IPS-18a (cell line): ENCODE measurements around the gene CRNN.

Experiments
- H3K27ac ChIP-seq: one replicate; pipeline ENCODE4 v1.5.1; 2013; ENCODE audit warnings: low read length
- H3K27me3 ChIP-seq: one replicate; pipeline ENCODE4 v1.6.1; 2013; ENCODE audit warnings: mild to moderate bottlenecking, low read length; ENCODE audit not compliant: control insufficient read depth, insufficient read depth
- H3K36me3 ChIP-seq: one replicate; pipeline ENCODE4 v1.6.1; 2013; ENCODE audit warnings: low read depth, low read length; ENCODE audit not compliant: control insufficient read depth
- H3K4me1 ChIP-seq: one replicate; pipeline ENCODE4 v1.6.1; 2013; ENCODE audit warnings: low read depth, low read length; ENCODE audit not compliant: control insufficient read depth
- H3K4me3 ChIP-seq: one replicate; pipeline ENCODE4 v1.5.1; 2013; ENCODE audit warnings: low read length
- H3K9ac ChIP-seq: one replicate; pipeline ENCODE4 v1.6.1; 2013; ENCODE audit warnings: mild to moderate bottlenecking, low read length, moderate library complexity
- H3K9me3 ChIP-seq: one replicate; pipeline ENCODE4 v1.6.1; 2013; ENCODE audit warnings: low read depth, low read length; ENCODE audit not compliant: control insufficient read depth

The CRNN gene

DNA sequence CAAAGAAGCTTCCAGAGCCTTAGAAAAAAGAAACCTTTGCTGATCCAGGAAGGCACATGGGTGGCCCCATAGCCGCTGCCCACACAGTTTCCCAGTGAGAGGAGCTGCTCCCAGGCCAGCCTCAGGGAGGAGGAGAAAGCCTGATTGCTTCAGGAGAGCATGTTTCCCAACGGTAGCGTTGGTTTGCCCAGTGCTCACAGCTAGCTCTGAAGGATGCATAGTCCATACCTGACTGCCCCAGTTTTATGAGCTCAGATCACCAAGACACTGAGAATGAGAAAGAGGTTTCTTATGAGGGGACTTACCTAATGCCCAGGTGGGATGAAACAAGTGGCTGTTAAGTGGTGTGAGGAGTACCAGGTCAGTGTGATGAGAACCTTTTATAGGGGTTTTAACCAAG is at the start of gene CRNN:
Gene CRNN (minus strand): TSS at position 355 of the 400 bp plus-strand sequence. CDS start 2,030 bp downstream, outside the sequence.
- no peak within 1 kb of the TSS for H3K27ac ChIP-seq
- H3K4me3 ChIP-seq, result no peak within 1 kb of the TSS
- no peaks in the 10 kb centered on the region for H3K4me1 ChIP-seq
- H3K27me3 ChIP-seq, result no peaks in the 10 kb centered on the region
- peaks cover 75% of the 10 kb centered on the region for H3K9me3 ChIP-seq
- H3K36me3 ChIP-seq, result no peaks in the 10 kb centered on the region
- H3K9ac ChIP-seq, result no peak within 1 kb of the TSS

DNA sequence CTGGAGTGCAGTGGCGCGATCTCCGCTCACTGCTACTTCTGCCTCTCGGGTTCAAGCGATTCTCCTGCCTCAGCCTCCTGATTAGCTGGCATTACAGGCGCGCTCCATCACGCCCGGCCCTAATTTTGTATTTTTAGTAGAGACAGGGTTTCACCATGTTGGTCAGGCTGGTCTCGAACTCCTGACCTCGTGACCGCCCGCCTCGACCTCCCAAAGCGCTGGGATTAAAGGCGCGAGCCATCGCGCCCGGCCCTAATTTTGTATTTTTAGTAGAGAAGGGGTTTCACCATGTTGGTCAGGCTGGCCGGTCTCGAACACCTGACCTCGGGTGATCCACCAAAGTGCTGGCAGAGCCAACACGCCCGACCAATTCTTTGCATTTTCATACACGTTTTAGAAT is 48.6 kb upstream of the CRNN start:
- H3K9ac ChIP-seq, result no peak overlapping the region

GRCh38 chr1:152461544-152461943 is 47.5 kb upstream of the CRNN start:
- no peak overlapping the region for H3K9ac ChIP-seq
- H3K27ac ChIP-seq, result no peak overlapping the region
- H3K36me3 ChIP-seq, result no peaks in the 10 kb centered on the region
- H3K4me1 ChIP-seq, result no peaks in the 10 kb centered on the region
- H3K27me3 ChIP-seq, result no peaks in the 10 kb centered on the region
- H3K9me3 ChIP-seq, result peaks cover 47% of the 10 kb centered on the region
- no peak overlapping the region for H3K4me3 ChIP-seq

More for the DNA sequence above, 48.6 kb upstream of the CRNN start:
- peaks cover 42% of the 10 kb centered on the region for H3K9me3 ChIP-seq
- no peaks in the 10 kb centered on the region for H3K27me3 ChIP-seq
- no peak overlapping the region for H3K27ac ChIP-seq
- H3K4me3 ChIP-seq, result no peak overlapping the region
- H3K36me3 ChIP-seq, result no peaks in the 10 kb centered on the region
- H3K4me1 ChIP-seq, result no peaks in the 10 kb centered on the region

GRCh38 chr1:152460529-152460899 is 46.5 kb upstream of the CRNN start:
- H3K36me3 ChIP-seq, result no peaks in the 10 kb centered on the region
- peaks cover 44% of the 10 kb centered on the region for H3K9me3 ChIP-seq
- H3K4me3 ChIP-seq, result no peak overlapping the region
- H3K4me1 ChIP-seq, result no peaks in the 10 kb centered on the region
- H3K27ac ChIP-seq, result no peak overlapping the region
- no peaks in the 10 kb centered on the region for H3K27me3 ChIP-seq
- no peak overlapping the region for H3K9ac ChIP-seq

DNA sequence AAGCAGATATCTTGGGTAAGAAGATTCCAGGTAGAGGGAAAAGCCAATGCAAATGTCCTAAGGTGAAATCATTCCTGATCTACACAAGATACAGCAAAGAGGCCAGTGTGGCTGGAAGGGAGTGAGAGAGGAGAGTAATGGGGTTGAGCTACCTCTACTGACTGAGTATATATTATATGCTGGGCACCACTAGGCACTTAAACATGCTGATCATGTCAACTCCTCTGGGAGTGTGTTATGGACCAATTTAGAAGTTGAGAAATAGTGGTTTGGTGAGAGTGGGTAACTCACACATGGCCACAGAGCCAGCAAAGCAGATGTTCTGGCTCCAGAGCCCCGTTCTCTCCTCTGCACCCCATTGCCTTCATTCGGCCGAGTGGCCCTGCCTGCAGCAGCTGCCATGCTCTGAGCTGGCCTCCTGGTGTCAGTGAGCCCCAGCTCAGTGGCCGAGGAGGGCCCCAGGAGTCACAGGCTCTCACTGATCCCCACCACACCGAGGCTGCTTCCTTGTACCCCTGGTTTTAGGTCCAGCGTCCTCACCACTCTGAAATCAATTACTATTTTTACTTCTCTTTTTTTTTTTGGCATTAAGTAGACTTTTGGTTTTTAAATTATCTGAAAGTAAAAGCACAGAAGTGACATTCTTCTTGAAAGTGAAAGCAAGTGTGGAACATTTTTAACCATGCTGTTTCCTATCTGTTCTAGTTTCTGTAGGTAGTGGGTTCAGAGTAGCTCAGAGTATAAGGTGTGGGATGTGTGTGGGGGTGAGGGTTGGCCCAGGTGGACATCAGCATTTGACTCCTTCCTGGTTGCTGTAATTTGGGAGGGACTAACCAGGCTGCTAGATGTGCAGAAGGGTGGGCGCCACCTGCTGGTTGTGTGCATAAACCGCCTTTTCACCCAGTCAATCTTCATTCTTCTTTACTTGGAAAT is 45.8 kb upstream of the CRNN start:
- Histone ChIP-seq H3K4me3 (no peak overlapping the region), H3K27ac (no peak overlapping the region), H3K27me3 (no peaks in the 10 kb centered on the region), H3K9me3 (peaks cover 40% of the 10 kb centered on the region), H3K9ac (no peak overlapping the region), H3K4me1 (no peaks in the 10 kb centered on the region), H3K36me3 (no peaks in the 10 kb centered on the region)

DNA sequence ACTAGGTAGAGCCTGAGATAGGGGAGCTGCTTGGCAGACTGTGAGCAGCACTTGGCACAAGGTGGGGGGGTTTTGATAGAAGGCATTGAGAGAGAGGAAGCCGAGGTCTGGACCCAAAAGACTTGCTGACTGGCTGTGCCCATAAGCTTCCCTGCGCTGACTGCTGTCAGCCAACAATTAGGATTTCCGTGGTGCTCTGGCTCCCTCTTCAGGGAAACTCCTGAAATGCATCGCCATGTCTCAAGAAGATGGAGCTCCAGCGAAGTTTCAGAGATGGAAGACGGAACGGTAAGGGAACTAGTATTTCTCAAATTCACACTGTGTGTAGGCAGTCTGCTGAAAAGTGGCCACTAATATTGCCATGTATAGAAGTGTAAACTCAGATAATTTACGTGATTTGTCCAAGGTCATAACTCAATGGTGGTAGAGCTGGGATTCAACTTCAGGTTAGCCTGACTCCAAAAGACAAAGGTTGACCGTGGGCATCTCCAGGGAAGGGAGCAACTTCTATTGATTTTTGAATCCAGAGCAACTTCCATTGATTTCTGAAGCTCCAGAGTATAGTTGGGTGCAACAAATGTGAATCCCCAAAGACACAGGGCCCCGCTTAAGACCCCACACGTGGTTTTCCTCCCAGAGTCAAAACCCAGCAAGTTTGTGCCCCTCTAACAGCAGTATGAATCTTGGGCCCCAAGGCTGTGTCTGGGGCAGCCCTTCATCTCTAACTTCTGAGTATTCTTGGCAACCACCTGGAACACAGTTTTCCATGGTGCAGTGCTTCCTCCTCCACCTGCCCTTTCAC is 44.5 kb upstream of the CRNN start:
- Histone ChIP-seq H3K27me3 (no peaks in the 10 kb centered on the region), H3K27ac (no peak overlapping the region)

GRCh38 chr1:152457561-152457960 is 43.5 kb upstream of the CRNN start:
- Histone ChIP-seq H3K4me1 (no peaks in the 10 kb centered on the region), H3K36me3 (no peaks in the 10 kb centered on the region), H3K27me3 (no peaks in the 10 kb centered on the region), H3K9ac (no peak overlapping the region), H3K4me3 (no peak overlapping the region), H3K9me3 (peaks cover 43% of the 10 kb centered on the region), H3K27ac (no peak overlapping the region)

More for the DNA sequence above, 44.5 kb upstream of the CRNN start:
- Histone ChIP-seq H3K4me3 (no peak overlapping the region), H3K9me3 (peaks cover 46% of the 10 kb centered on the region), H3K36me3 (no peaks in the 10 kb centered on the region), H3K4me1 (no peaks in the 10 kb centered on the region), H3K9ac (no peak overlapping the region)

DNA sequence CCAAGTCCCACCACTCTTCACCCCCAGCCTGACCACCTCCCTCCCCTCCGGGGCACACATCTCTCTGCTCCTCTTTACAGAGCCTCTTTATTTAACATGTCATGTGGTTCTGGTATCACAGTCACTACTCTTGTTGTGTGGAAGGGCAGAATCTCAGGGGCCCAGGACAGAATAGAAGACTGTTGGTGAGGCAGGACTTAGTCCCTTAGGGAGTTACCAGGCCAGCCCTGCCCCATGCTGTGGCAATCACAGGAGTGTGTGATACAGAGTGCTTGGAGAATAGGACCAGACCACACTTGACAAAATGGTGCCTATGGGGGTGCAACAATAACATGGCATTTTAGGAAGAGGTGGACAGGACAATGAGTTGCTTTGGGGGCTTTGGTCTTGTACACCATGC is 43.0 kb upstream of the CRNN start:
- Histone ChIP-seq H3K27ac (no peak overlapping the region), H3K4me1 (no peaks in the 10 kb centered on the region), H3K4me3 (no peak overlapping the region), H3K36me3 (no peaks in the 10 kb centered on the region), H3K27me3 (no peaks in the 10 kb centered on the region), H3K9me3 (peaks cover 47% of the 10 kb centered on the region), H3K9ac (no peak overlapping the region)

DNA sequence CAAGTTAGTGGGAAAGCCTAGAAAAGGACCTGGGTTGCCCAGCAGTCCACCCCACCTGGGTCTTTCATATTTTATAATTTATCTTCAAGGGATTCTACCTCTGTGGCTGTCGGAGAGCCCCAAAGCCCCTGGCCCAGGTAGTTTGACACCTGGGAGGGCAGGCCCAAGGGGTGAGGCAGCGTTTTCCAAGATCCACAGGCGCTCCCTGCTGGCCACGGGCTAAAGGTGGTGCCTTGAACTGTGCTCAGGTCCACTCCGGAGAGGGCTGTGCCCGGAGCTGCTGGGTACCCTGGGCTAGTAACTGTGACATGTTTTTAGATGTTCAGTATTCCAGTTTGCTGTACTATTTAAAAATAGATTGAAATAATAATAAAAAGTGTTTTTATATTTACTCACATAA is 37.2 kb upstream of the CRNN start:
- H3K9ac ChIP-seq, result no peak overlapping the region
- no peaks in the 10 kb centered on the region for H3K4me1 ChIP-seq
- H3K36me3 ChIP-seq, result no peaks in the 10 kb centered on the region

DNA sequence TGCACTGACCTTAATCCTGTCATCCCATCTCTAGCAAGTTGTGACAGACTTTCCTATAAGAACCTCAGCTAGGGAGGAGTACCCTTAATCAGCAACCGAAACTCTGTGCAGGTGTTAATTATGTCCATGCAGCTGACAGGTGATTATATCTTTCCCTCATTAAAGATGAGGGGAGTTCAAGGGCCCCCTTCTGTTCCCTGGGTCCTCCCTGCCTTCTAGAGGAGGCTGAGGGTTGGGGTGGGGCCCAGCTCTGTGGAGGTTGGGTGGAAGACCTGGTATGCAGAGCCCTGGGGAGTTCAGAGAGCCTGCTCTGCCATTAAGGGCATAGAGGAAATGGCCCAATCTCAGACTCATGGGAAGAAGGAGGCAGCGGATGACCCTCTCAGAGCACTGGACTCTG is 35.6 kb upstream of the CRNN start:
- no peak overlapping the region for H3K9ac ChIP-seq
- H3K4me3 ChIP-seq, result no peak overlapping the region
- H3K27me3 ChIP-seq, result no peaks in the 10 kb centered on the region
- H3K9me3 ChIP-seq, result peaks cover 75% of the 10 kb centered on the region
- no peak overlapping the region for H3K27ac ChIP-seq
- no peaks in the 10 kb centered on the region for H3K4me1 ChIP-seq
- no peaks in the 10 kb centered on the region for H3K36me3 ChIP-seq

More for the DNA sequence above, 37.2 kb upstream of the CRNN start:
- no peaks in the 10 kb centered on the region for H3K27me3 ChIP-seq
- no peak overlapping the region for H3K27ac ChIP-seq
- H3K9me3 ChIP-seq, result peaks cover 68% of the 10 kb centered on the region
- H3K4me3 ChIP-seq, result no peak overlapping the region

DNA sequence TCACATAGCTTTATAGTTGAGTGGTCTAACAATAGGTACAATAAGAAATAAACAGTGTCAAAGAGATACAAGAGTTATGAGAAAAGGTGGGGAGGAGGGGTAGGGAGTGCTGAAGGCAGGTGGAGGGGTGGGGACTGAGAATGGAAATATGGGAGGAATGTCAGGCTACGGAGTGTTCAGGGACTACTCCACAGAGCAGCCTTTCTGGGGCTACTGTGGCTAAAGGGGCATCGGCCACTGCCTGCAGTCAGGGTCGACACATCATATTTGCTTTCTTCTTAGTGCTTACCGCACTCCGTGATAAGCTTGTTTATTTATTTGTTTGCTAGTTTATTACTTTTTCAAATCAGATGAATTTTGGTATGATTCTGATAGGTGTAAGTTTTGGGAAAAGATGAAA is 34.4 kb upstream of the CRNN start:
- H3K9ac ChIP-seq, result no peak overlapping the region
- H3K36me3 ChIP-seq, result no peaks in the 10 kb centered on the region
- no peak overlapping the region for H3K27ac ChIP-seq
- H3K4me3 ChIP-seq, result no peak overlapping the region
- H3K27me3 ChIP-seq, result no peaks in the 10 kb centered on the region
- H3K4me1 ChIP-seq, result no peaks in the 10 kb centered on the region
- peaks cover 76% of the 10 kb centered on the region for H3K9me3 ChIP-seq
